GM23338 (cell line): Measurements from ENCODE around the gene MID1. TPM values are rescaled to one million over a fixed set of nuclear protein-coding genes. Genes with fewer than 3 reads are reported as not detected.

Source experiments
- CREB1 ChIP-seq: fragments of 250-450 bp; sonication (Bioruptor Pico); IDR thresholded peaks from 2 replicates; pipeline ENCODE4 v1.5.0; 2020; ENCODE audit warnings: low read depth, mild to moderate bottlenecking, moderate library complexity
- CTCF ChIP-seq, 2 experiments: fragments of 200-600 bp in 1 of 2; sonication (generic) in 1 of 2; conservative IDR thresholded peaks; 2 replicates each; pipeline versions ENCODE4 v1.5.1 to v1.6.1; 2016 to 2017; ENCODE audit warnings: antibody characterized with exemption in 2 of 2, low read depth in 2 of 2, mild to moderate bottlenecking in 2 of 2, moderate library complexity in 1 of 2
- EZH2 ChIP-seq: fragments of 200-600 bp; sonication (generic); IDR thresholded peaks from one replicate; pipeline ENCODE4 v1.8.0; 2017; ENCODE audit warnings: antibody characterized with exemption, mild to moderate bottlenecking, low read depth; ENCODE audit not compliant: unreplicated experiment
- JUNB ChIP-seq: IDR thresholded peaks from one replicate; pipeline ENCODE4 v1.6.1; 2016; ENCODE audit warnings: antibody characterized with exemption; ENCODE audit not compliant: unreplicated experiment
- NANOG ChIP-seq: IDR thresholded peaks from 2 replicates; pipeline ENCODE4 v1.6.1; 2016; ENCODE audit warnings: antibody characterized with exemption, borderline replicate concordance
- ZNF114 ChIP-seq: fragments of 250-450 bp; sonication (Bioruptor Pico); IDR thresholded peaks from 2 replicates; pipeline ENCODE4 v1.5.0; 2020; ENCODE audit warnings: mild to moderate bottlenecking, moderate library complexity
- ZNF331 ChIP-seq: fragments of 250-450 bp; sonication (Bioruptor Pico); IDR thresholded peaks from 2 replicates; pipeline ENCODE4 v1.5.0; 2020; ENCODE audit warnings: low read depth, mild to moderate bottlenecking, moderate library complexity
- polyA plus RNA-seq: library from polyadenylated mRNA; unstranded; fragments of >200 nt; fragmentation: Nextera tagmentation; extraction: Ambion mirVana; gene quantifications from 2 replicates; pipeline ENCODE4 v1.2.1, GENCODE V29; 2016
- total RNA-seq: library from RNA; depleted of rRNA; stranded (reverse); fragments of >200 nt; shearing (Covaris generic); gene quantifications from 2 replicates; pipeline ENCODE4 v1.2.3, GENCODE V29; 2014
- TF ChIP-seq, protein P1 (sequence below): fragments of 250-450 bp; sonication (Bioruptor Pico); IDR thresholded peaks from 2 replicates; pipeline ENCODE4 v1.5.0; 2020; ENCODE audit warnings: mild to moderate bottlenecking, moderate library complexity
- TF ChIP-seq, protein P2 (sequence below): IDR thresholded peaks from 2 replicates; pipeline ENCODE4 v1.6.1; 2016; ENCODE audit warnings: antibody characterized with exemption
- TF ChIP-seq, protein P3 (sequence below): IDR thresholded peaks from one replicate; pipeline ENCODE4 v1.6.1; 2018; ENCODE audit warnings: antibody characterized with exemption; ENCODE audit not compliant: unreplicated experiment

Gene MID1
- total and polyA plus RNA-seq, 2 experiments from 2014 or later = 27.2 to 39.3 TPM

DNA sequence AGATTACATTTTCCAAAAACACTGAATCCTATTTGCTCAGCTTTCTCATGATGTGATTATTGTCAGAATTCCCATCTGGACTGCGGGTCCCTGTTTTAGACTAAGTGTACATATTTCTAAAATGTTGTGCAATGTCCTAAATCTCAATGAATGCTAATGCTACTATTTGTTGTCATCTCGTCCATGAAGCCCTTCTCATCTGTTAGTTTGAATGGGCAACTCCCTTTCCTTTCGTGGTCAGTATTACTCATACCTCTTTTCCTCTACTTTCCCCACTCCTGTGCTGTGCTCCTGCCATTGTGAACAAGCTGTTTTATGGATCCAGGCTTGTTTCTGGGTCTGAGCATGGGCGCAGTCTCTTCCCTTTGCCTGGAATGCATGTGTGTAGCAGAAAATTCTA lies 91.0 kb downstream of the MID1 start (continued):
- TF ChIP-seq, protein P1, sequence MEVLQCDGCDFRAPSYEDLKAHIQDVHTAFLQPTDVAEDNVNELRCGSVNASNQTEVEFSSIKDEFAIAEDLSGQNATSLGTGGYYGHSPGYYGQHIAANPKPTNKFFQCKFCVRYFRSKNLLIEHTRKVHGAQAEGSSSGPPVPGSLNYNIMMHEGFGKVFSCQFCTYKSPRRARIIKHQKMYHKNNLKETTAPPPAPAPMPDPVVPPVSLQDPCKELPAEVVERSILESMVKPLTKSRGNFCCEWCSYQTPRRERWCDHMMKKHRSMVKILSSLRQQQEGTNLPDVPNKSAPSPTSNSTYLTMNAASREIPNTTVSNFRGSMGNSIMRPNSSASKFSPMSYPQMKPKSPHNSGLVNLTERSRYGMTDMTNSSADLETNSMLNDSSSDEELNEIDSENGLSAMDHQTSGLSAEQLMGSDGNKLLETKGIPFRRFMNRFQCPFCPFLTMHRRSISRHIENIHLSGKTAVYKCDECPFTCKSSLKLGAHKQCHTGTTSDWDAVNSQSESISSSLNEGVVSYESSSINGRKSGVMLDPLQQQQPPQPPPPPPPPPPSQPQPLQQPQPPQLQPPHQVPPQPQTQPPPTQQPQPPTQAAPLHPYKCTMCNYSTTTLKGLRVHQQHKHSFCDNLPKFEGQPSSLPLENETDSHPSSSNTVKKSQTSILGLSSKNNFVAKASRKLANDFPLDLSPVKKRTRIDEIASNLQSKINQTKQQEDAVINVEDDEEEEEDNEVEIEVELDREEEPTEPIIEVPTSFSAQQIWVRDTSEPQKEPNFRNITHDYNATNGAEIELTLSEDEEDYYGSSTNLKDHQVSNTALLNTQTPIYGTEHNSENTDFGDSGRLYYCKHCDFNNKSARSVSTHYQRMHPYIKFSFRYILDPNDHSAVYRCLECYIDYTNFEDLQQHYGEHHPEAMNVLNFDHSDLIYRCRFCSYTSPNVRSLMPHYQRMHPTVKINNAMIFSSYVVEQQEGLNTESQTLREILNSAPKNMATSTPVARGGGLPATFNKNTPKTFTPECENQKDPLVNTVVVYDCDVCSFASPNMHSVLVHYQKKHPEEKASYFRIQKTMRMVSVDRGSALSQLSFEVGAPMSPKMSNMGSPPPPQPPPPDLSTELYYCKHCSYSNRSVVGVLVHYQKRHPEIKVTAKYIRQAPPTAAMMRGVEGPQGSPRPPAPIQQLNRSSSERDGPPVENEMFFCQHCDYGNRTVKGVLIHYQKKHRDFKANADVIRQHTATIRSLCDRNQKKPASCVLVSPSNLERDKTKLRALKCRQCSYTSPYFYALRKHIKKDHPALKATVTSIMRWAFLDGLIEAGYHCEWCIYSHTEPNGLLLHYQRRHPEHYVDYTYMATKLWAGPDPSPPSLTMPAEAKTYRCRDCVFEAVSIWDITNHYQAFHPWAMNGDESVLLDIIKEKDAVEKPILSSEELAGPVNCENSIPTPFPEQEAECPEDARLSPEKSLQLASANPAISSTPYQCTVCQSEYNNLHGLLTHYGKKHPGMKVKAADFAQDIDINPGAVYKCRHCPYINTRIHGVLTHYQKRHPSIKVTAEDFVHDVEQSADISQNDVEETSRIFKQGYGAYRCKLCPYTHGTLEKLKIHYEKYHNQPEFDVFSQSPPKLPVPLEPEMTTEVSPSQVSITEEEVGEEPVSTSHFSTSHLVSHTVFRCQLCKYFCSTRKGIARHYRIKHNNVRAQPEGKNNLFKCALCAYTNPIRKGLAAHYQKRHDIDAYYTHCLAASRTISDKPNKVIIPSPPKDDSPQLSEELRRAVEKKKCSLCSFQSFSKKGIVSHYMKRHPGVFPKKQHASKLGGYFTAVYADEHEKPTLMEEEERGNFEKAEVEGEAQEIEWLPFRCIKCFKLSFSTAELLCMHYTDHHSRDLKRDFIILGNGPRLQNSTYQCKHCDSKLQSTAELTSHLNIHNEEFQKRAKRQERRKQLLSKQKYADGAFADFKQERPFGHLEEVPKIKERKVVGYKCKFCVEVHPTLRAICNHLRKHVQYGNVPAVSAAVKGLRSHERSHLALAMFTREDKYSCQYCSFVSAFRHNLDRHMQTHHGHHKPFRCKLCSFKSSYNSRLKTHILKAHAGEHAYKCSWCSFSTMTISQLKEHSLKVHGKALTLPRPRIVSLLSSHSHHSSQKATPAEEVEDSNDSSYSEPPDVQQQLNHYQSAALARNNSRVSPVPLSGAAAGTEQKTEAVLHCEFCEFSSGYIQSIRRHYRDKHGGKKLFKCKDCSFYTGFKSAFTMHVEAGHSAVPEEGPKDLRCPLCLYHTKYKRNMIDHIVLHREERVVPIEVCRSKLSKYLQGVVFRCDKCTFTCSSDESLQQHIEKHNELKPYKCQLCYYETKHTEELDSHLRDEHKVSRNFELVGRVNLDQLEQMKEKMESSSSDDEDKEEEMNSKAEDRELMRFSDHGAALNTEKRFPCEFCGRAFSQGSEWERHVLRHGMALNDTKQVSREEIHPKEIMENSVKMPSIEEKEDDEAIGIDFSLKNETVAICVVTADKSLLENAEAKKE (CRISPR knock-in tag) = no peak
- no peak for TF ChIP-seq NANOG
- no peak for TF ChIP-seq ZNF114
- TF ChIP-seq EZH2 = no peak
- TF ChIP-seq, protein P2, sequence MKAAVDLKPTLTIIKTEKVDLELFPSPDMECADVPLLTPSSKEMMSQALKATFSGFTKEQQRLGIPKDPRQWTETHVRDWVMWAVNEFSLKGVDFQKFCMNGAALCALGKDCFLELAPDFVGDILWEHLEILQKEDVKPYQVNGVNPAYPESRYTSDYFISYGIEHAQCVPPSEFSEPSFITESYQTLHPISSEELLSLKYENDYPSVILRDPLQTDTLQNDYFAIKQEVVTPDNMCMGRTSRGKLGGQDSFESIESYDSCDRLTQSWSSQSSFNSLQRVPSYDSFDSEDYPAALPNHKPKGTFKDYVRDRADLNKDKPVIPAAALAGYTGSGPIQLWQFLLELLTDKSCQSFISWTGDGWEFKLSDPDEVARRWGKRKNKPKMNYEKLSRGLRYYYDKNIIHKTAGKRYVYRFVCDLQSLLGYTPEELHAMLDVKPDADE = no peak
- TF ChIP-seq JUNB = no peak
- no peak for TF ChIP-seq CTCF (conservative IDR thresholded peaks at IDR 0.05; ENCODE audit: low read depth in 2 of 2)
- TF ChIP-seq CREB1 = no peak
- no peak for TF ChIP-seq ZNF331 (CRISPR knock-in tag)
- TF ChIP-seq, protein P3, sequence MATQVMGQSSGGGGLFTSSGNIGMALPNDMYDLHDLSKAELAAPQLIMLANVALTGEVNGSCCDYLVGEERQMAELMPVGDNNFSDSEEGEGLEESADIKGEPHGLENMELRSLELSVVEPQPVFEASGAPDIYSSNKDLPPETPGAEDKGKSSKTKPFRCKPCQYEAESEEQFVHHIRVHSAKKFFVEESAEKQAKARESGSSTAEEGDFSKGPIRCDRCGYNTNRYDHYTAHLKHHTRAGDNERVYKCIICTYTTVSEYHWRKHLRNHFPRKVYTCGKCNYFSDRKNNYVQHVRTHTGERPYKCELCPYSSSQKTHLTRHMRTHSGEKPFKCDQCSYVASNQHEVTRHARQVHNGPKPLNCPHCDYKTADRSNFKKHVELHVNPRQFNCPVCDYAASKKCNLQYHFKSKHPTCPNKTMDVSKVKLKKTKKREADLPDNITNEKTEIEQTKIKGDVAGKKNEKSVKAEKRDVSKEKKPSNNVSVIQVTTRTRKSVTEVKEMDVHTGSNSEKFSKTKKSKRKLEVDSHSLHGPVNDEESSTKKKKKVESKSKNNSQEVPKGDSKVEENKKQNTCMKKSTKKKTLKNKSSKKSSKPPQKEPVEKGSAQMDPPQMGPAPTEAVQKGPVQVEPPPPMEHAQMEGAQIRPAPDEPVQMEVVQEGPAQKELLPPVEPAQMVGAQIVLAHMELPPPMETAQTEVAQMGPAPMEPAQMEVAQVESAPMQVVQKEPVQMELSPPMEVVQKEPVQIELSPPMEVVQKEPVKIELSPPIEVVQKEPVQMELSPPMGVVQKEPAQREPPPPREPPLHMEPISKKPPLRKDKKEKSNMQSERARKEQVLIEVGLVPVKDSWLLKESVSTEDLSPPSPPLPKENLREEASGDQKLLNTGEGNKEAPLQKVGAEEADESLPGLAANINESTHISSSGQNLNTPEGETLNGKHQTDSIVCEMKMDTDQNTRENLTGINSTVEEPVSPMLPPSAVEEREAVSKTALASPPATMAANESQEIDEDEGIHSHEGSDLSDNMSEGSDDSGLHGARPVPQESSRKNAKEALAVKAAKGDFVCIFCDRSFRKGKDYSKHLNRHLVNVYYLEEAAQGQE = no peak
